Hepatocyte (in vitro differentiated cells): ENCODE data around the gene LRMDA.

Experiments
- CTCF ChIP-seq: fragments of 200-600 bp; sonication (generic); IDR thresholded peaks from 2 replicates; pipeline ENCODE4 v1.5.1; 2016; ENCODE audit warnings: antibody characterized with exemption, mild to moderate bottlenecking; ENCODE audit not compliant: poor library complexity
- EZH2phosphoT487 ChIP-seq: fragments of 200-600 bp; sonication (generic); IDR thresholded peaks from one replicate; pipeline ENCODE4 v1.6.1; 2018; ENCODE audit warnings: antibody characterized with exemption, mild to moderate bottlenecking, low read depth, moderate library complexity; ENCODE audit not compliant: unreplicated experiment, severe bottlenecking

- TF ChIP-seq CTCF (no peak), EZH2phosphoT487 (no peak)
Measured at GRCh38 chr10:76554478-76554877, 1123.1 kb downstream of the LRMDA start.
